HG02970 (cell line): ENCODE data around the gene SFI1.
"Not testable (repeated sequence)": the region's sequence is repeated elsewhere in the genome, so short reads cannot be mapped to it uniquely, and the experiment has no call there.

Experiments
- ATAC-seq: cut with Tn5 transposase; IDR thresholded peaks from one replicate; pipeline ENCODE4 v1.9.1; 2021; ENCODE audit warnings: mild to moderate bottlenecking, moderate library complexity, moderate number of reproducible peaks; ENCODE audit not compliant: unreplicated experiment, low FRiP score

The SFI1 gene

GRCh38 chr22:31585161-31585859 is 89.0 kb downstream of the SFI1 start:
- no peak for ATAC-seq

- ATAC-seq, result no peak
Measured at GRCh38 chr22:31586137-31586920, 90.0 kb downstream of the SFI1 start.

- no peak for ATAC-seq
Measured at GRCh38 chr22:31588970-31589675, 92.8 kb downstream of the SFI1 start.

GRCh38 chr22:31590161-31590560 is 93.8 kb downstream of the SFI1 start:
- ATAC-seq, result not testable (repeated sequence)

- no peak for ATAC-seq
Measured at GRCh38 chr22:31595271-31595670, 98.9 kb downstream of the SFI1 start.

- ATAC-seq, result no peak
Measured at GRCh38 chr22:31602259-31602952, 106.1 kb downstream of the SFI1 start.

- ATAC-seq, result no peak
Measured at GRCh38 chr22:31603081-31603525, 106.8 kb downstream of the SFI1 start.

GRCh38 chr22:31603574-31603973 is 107.2 kb downstream of the SFI1 start:
- ATAC-seq, result no peak

- ATAC-seq, result no peak
Measured at GRCh38 chr22:31604137-31604705, 107.9 kb downstream of the SFI1 start.

GRCh38 chr22:31604746-31605705 is 108.7 kb downstream of the SFI1 start:
- no peak for ATAC-seq

GRCh38 chr22:31605851-31606585 is 109.7 kb downstream of the SFI1 start:
- ATAC-seq, result no peak

- ATAC-seq, result no peak
Measured at GRCh38 chr22:31607696-31608095, 111.4 kb downstream of the SFI1 start.

GRCh38 chr22:31609716-31610115 is 113.4 kb downstream of the SFI1 start:
- ATAC-seq, result no peak

- no peak for ATAC-seq
Measured at GRCh38 chr22:31610611-31611010, 114.3 kb downstream of the SFI1 start.

GRCh38 chr22:31611061-31611760 is 114.9 kb downstream of the SFI1 start:
- ATAC-seq, result no peak

- ATAC-seq, result no peak
Measured at GRCh38 chr22:31612891-31613285, 116.6 kb downstream of the SFI1 start.

GRCh38 chr22:31613286-31613903 is 117.1 kb downstream of the SFI1 start:
- no peak for ATAC-seq
